Kidney (tissue), 14 donors: ENCODE results near the gene EGFR. TPM values are rescaled to one million over a fixed set of nuclear protein-coding genes. Genes with fewer than 3 reads are reported as not detected.

Source experiments
- DNase-seq, 5 donors: peaks; one replicate each; pipeline ENCODE4 v3.0.0-alpha.2; 2013 to 2020
- FAIRE-seq: peaks from 2 replicates; lab custom pipeline; 2012; peaks lifted over from hg19 to GRCh38; lab: Jason Lieb, UNC
- H3K27ac ChIP-seq, 2 donors: one replicate each; pipeline ENCODE4 v1.7.0; 2013; ENCODE audit warnings: low read depth in 2 of 2, low read length in 2 of 2, inconsistent platforms in 1 of 2
- H3K27me3 ChIP-seq: one replicate; pipeline ENCODE4 v1.7.1; 2013; ENCODE audit warnings: low read length, inconsistent platforms; ENCODE audit not compliant: control insufficient read depth, insufficient read depth
- H3K36me3 ChIP-seq, 3 donors: one replicate each; pipeline versions ENCODE4 v1.7.0 to v1.7.1; 2013; ENCODE audit warnings: low read length in 3 of 3, control low read depth in 1 of 3, inconsistent platforms in 1 of 3; ENCODE audit not compliant: insufficient read depth in 3 of 3, control insufficient read depth in 2 of 3
- H3K4me1 ChIP-seq, 3 donors: one replicate each; pipeline versions ENCODE4 v1.7.0 to v1.7.1; 2013; ENCODE audit warnings: low read length in 3 of 3, inconsistent platforms in 1 of 3, low read depth in 1 of 3; ENCODE audit not compliant: control insufficient read depth in 2 of 3, insufficient read depth in 2 of 3
- H3K4me3 ChIP-seq, 3 donors: one replicate each; pipeline versions ENCODE4 v1.7.0 to v1.8.1; 2013; ENCODE audit warnings: low read length in 3 of 3, control low read depth in 1 of 3, inconsistent platforms in 1 of 3
- H3K9ac ChIP-seq, 3 donors: one replicate each; pipeline versions ENCODE4 v1.7.0 to v1.7.1; 2013; ENCODE audit warnings: low read length in 3 of 3, control low read depth in 1 of 3, inconsistent platforms in 1 of 3
- H3K9me3 ChIP-seq, 3 donors: one replicate each; pipeline versions ENCODE4 v1.7.0 to v1.7.1; 2013; ENCODE audit warnings: low read length in 3 of 3, control low read depth in 1 of 3, inconsistent platforms in 1 of 3; ENCODE audit not compliant: control insufficient read depth in 2 of 3, insufficient read depth in 1 of 3
- intact Hi-C: fragments of 100-400 bp; cut with DNase I; formaldehyde crosslinking; loops from one replicate; pipeline ENCODE4 v1.11.1; 2022
- polyA plus RNA-seq: library from polyadenylated mRNA; stranded (reverse); fragments of 350-450 nt; fragmentation: Illumina TruSeq; extraction: RNeasy Lipid Tissue Mini Kit (QIAGEN cat#74804); gene quantifications from one replicate; pipeline ENCODE4 v1.2.3, GENCODE V29; 2014; ENCODE audit warnings: low read depth, low replicate concordance; ENCODE audit not compliant: insufficient read depth
- total RNA-seq: library from RNA; stranded (reverse); fragmentation: NEBNext Ultra II Directional; extraction: Animal tissue kit (Norgen Biotek cat#: 25700); gene quantifications from one replicate; pipeline ENCODE4 v1.2.1, GENCODE V29; 2021
- TF ChIP-seq, protein P1 (sequence below): IDR thresholded peaks from 3 replicates; pipeline ENCODE4 v1.5.1; 2012; ENCODE audit warnings: mild to moderate bottlenecking, moderate library complexity, borderline replicate concordance; ENCODE audit not compliant: insufficient read depth; ENCODE audit errors: extremely low read depth
- donor health status: control.
- donor health status: control.
- donor health status: control.
- donor health status: control.
- donor health status: control.
- donor health status: DM: yes; HTN: yes; CAD: no.
- donor health status: Normal renal cell carcinoma (clear cell type).

EGFR gene
- total and polyA plus RNA-seq, 2 donors from 2014 or later = 5.9 to 61.3 TPM

- TF ChIP-seq, protein P1, sequence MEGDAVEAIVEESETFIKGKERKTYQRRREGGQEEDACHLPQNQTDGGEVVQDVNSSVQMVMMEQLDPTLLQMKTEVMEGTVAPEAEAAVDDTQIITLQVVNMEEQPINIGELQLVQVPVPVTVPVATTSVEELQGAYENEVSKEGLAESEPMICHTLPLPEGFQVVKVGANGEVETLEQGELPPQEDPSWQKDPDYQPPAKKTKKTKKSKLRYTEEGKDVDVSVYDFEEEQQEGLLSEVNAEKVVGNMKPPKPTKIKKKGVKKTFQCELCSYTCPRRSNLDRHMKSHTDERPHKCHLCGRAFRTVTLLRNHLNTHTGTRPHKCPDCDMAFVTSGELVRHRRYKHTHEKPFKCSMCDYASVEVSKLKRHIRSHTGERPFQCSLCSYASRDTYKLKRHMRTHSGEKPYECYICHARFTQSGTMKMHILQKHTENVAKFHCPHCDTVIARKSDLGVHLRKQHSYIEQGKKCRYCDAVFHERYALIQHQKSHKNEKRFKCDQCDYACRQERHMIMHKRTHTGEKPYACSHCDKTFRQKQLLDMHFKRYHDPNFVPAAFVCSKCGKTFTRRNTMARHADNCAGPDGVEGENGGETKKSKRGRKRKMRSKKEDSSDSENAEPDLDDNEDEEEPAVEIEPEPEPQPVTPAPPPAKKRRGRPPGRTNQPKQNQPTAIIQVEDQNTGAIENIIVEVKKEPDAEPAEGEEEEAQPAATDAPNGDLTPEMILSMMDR = no peak
- Histone ChIP-seq H3K9ac (no peak overlapping the region), H3K36me3 (no peaks in the 10 kb centered on the region), H3K9me3 (no peaks in the 10 kb centered on the region), H3K4me1 (no peaks in the 10 kb centered on the region), H3K4me3 (no peak overlapping the region), H3K27me3 (no peaks in the 10 kb centered on the region), H3K27ac (no peak overlapping the region)
- DNase-seq = no peak
- no peak for FAIRE-seq
- intact Hi-C loops = no loop called here
These were observed 205.3 kb downstream of the EGFR start for GRCh38 chr7:55224111-55224510.

DNA sequence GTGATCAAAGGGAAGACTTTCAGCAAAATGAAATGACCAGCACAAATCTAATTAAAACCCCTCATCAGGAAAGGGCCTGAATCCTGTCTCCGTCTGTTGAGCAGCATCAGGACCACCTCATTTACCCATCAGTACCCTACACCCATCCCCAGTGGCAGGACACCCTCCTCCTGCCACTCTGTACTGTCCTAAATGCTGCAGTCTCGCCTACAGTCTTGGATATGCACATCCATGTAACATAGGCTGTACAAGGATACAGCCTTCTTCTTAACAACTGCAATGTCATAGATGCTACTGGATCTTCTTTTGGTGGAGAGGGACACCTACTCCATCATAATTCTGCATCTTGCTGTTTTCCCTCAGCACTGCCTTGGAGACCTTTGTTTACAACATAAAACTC lies 206.0 kb downstream of the EGFR start:
- TF ChIP-seq, protein P1 = no peak
- no peak overlapping the region for H3K27ac ChIP-seq

DNA sequence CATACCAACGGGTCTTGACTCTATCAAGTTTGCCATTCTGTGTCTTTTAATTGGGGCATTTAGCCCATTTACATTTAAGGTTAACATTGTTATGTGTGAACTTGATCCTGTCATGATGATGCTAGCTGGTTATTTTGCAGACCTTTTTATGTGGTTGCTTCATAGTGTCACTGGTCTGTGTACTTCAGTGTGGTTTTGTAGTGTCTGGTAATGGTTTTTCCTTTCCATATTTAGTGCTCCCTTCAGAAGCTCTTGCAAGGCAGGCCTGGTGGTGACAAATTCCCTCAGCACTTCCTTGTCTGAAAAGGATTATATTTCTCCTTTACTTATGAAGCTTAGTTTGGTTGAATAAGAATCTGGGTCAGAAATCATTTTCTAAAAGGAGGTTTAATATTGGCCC lies 211.2 kb downstream of the EGFR start:
- Histone ChIP-seq H3K36me3 (no peaks in the 10 kb centered on the region), H3K27me3 (no peaks in the 10 kb centered on the region), H3K4me3 (no peak overlapping the region), H3K9me3 (no peaks in the 10 kb centered on the region), H3K9ac (no peak overlapping the region), H3K4me1 (no peaks in the 10 kb centered on the region), H3K27ac (no peak overlapping the region)
- intact Hi-C loops = no loop called here
- FAIRE-seq (no peak), DNase-seq (no peak)
- TF ChIP-seq, protein P1 = no peak

More for the DNA sequence above, 206.0 kb downstream of the EGFR start:
- Histone ChIP-seq H3K9ac (no peak overlapping the region), H3K4me1 (no peaks in the 10 kb centered on the region), H3K4me3 (no peak overlapping the region), H3K36me3 (no peaks in the 10 kb centered on the region), H3K27me3 (no peaks in the 10 kb centered on the region), H3K9me3 (no peaks in the 10 kb centered on the region)
- intact Hi-C loops = no loop called here
- DNase-seq (no peak), FAIRE-seq (no peak)

- no peak overlapping the region for H3K9ac ChIP-seq
- intact Hi-C loops = no loop called here
- no peak for DNase-seq
These were observed 213.0 kb downstream of the EGFR start for GRCh38 chr7:55231736-55232280.

More at GRCh38 chr7:55231736-55232280, 213.0 kb downstream of the EGFR start:
- TF ChIP-seq, protein P1 = no peak
- H3K36me3 ChIP-seq = no peaks in the 10 kb centered on the region
- no peak overlapping the region for H3K4me3 ChIP-seq
- no peak for FAIRE-seq
- no peaks in the 10 kb centered on the region for H3K27me3 ChIP-seq
- H3K4me1 ChIP-seq = no peaks in the 10 kb centered on the region
- H3K9me3 ChIP-seq = no peaks in the 10 kb centered on the region
- H3K27ac ChIP-seq = no peak overlapping the region
